Measurements from ENCODE around the gene WNT7A. TPM values are rescaled to one million over a fixed set of nuclear protein-coding genes. Genes with fewer than 3 reads are reported as not detected.

The WNT7A gene
- polyA plus RNA-seq, 1 of the 3 experiments (the other 2 are of a cell fraction): not detected

DNA sequence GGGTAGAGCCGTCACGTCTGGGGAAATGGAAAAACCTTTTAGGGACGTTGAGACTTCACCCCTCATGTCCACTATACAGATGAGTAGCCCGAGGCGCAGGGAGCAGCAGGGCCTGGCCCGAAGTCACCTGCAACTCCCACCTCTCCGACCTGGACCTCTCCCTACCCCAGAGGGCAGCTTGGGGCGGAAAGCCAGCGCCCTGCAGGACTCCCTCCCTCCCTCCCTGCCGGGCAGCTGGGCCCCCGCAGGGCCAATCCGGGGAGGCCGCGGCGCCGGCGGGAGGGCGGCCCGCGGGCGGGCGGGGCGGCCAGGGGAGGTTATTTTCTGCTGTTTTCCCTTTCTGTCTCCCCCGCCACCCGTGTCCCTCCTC, 2.0 kb downstream of the WNT7A start (continued):
- TF ChIP-seq EP300 (IDR thresholded peaks at IDR 0.05; ENCODE audit: borderline replicate concordance in 1 of 2, low read depth in 1 of 2, low read length in 1 of 2): no peak
- no peak for TF ChIP-seq NRF1 (IDR thresholded peaks at IDR 0.05; ENCODE audit: low read depth, low read length)
- TF ChIP-seq, protein P1, sequence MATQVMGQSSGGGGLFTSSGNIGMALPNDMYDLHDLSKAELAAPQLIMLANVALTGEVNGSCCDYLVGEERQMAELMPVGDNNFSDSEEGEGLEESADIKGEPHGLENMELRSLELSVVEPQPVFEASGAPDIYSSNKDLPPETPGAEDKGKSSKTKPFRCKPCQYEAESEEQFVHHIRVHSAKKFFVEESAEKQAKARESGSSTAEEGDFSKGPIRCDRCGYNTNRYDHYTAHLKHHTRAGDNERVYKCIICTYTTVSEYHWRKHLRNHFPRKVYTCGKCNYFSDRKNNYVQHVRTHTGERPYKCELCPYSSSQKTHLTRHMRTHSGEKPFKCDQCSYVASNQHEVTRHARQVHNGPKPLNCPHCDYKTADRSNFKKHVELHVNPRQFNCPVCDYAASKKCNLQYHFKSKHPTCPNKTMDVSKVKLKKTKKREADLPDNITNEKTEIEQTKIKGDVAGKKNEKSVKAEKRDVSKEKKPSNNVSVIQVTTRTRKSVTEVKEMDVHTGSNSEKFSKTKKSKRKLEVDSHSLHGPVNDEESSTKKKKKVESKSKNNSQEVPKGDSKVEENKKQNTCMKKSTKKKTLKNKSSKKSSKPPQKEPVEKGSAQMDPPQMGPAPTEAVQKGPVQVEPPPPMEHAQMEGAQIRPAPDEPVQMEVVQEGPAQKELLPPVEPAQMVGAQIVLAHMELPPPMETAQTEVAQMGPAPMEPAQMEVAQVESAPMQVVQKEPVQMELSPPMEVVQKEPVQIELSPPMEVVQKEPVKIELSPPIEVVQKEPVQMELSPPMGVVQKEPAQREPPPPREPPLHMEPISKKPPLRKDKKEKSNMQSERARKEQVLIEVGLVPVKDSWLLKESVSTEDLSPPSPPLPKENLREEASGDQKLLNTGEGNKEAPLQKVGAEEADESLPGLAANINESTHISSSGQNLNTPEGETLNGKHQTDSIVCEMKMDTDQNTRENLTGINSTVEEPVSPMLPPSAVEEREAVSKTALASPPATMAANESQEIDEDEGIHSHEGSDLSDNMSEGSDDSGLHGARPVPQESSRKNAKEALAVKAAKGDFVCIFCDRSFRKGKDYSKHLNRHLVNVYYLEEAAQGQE (IDR thresholded peaks at IDR 0.05; ENCODE audit: low read depth, low read length): no peak
- TF ChIP-seq CHD2 (IDR thresholded peaks at IDR 0.05; ENCODE audit: low read length, partially characterized antibody): no peak
- TF ChIP-seq YY1 (IDR thresholded peaks at IDR 0.05; ENCODE audit: low read depth): no peak
- no peak for TF ChIP-seq MXI1 (IDR thresholded peaks at IDR 0.05; ENCODE audit: low read depth, low read length)
- no peak for TF ChIP-seq RXRA (IDR thresholded peaks at IDR 0.05; ENCODE audit: borderline replicate concordance, low read depth)
- no peak for TF ChIP-seq RFX5 (IDR thresholded peaks at IDR 0.05; ENCODE audit: low read length)

DNA sequence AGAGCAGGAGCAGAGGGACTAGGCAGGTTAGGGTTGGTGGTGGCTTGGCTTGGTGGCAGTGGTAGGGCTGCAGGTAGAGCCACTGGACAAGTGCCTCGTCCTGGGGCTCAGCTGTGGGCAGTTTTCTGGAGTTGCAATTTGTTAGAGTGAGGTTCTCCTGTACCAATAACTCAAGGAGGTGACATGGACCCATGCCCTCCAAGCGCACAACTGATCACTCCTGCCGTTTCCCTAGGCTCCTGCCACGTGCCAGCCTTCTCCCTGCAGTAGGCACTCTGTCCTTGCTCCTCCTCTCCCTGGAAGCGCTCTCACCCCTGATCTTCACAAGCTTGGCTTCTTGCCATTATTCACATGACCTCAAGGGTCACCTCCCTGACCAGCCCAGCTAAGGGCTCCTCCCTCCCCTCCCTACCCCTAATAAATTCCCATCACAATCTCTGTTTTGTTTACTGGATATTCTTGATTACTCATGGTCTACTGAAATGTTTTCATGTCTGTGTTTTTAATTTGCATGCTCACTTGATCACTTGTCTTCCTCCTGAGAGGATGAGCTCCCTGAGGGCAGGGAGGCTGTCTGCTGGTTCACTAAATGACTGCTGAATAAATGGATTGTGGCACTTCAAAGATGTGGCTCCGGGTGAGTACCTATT, 3.3 kb downstream of the WNT7A start:
- WGBS (ENCODE audit: low lambda C conversion rate): 42% methylated on average over 6 of the region's 6 CpGs
- Histone ChIP-seq H3K27me3 (ENCODE audit: insufficient read depth) (peaks cover 33% of the 10 kb centered on the region), H3K36me3 (replicated peaks in 1 of 2; ENCODE audit: control insufficient read depth in 1 of 2, insufficient read depth in 2 of 2, low read length in 1 of 2) (no peaks in the 10 kb centered on the region), H3K4me2 (no peak overlapping the region), H3K4me3 (ENCODE audit: low read depth in 2 of 2, low read length in 1 of 2) (no peak overlapping the region), H3K9me3 (no peaks in the 10 kb centered on the region), H3K9me2 (no peaks in the 10 kb centered on the region), H4K20me1 (ENCODE audit: insufficient read depth) (no peaks in the 10 kb centered on the region), H3K4me1 (ENCODE audit: control insufficient read depth in 1 of 2, insufficient read depth in 2 of 2, low read depth in 1 of 2, low read length in 1 of 2) (peaks cover 0 to 16% of the 10 kb centered on the region in 2 experiments; a peak in 1 of 4 replicates), H3K79me2 (ENCODE audit: insufficient read depth) (no peaks in the 10 kb centered on the region), H2AFZ (ENCODE audit: low read depth) (no peak overlapping the region), H3F3A (replicated peaks; ENCODE audit: insufficient read depth) (no peaks in the 10 kb centered on the region), H3K27ac (ENCODE audit: low read depth in 2 of 2, low read length in 1 of 2) (no peak overlapping the region), H3K9ac (no peak overlapping the region)
- ChIA-PET CTCF (interaction anchor here (0.6 to 18.8 kb wide), 5 partner anchors 9 to 380 kb away, joined by 3 to 979 read pairs (median 3); no protein-coding TSS in a partner anchor), POLR2A (no interaction called here)
- TF ChIP-seq RFX5 (IDR thresholded peaks at IDR 0.05; ENCODE audit: low read length): no peak
- no peak for TF ChIP-seq EZH2phosphoT487 (IDR thresholded peaks at IDR 0.05; ENCODE audit: borderline replicate concordance, low read depth)
- no peak for TF ChIP-seq FOSL2 (IDR thresholded peaks at IDR 0.05; ENCODE audit: borderline replicate concordance, low read depth)
- TF ChIP-seq, protein P2, sequence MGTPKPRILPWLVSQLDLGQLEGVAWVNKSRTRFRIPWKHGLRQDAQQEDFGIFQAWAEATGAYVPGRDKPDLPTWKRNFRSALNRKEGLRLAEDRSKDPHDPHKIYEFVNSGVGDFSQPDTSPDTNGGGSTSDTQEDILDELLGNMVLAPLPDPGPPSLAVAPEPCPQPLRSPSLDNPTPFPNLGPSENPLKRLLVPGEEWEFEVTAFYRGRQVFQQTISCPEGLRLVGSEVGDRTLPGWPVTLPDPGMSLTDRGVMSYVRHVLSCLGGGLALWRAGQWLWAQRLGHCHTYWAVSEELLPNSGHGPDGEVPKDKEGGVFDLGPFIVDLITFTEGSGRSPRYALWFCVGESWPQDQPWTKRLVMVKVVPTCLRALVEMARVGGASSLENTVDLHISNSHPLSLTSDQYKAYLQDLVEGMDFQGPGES (IDR thresholded peaks at IDR 0.05; ENCODE audit: low read depth, low read length): no peak
- TF ChIP-seq, protein P3, sequence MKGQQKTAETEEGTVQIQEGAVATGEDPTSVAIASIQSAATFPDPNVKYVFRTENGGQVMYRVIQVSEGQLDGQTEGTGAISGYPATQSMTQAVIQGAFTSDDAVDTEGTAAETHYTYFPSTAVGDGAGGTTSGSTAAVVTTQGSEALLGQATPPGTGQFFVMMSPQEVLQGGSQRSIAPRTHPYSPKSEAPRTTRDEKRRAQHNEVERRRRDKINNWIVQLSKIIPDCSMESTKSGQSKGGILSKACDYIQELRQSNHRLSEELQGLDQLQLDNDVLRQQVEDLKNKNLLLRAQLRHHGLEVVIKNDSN (IDR thresholded peaks at IDR 0.05; ENCODE audit: borderline replicate concordance, low read depth): no peak
- TF ChIP-seq, protein P4, sequence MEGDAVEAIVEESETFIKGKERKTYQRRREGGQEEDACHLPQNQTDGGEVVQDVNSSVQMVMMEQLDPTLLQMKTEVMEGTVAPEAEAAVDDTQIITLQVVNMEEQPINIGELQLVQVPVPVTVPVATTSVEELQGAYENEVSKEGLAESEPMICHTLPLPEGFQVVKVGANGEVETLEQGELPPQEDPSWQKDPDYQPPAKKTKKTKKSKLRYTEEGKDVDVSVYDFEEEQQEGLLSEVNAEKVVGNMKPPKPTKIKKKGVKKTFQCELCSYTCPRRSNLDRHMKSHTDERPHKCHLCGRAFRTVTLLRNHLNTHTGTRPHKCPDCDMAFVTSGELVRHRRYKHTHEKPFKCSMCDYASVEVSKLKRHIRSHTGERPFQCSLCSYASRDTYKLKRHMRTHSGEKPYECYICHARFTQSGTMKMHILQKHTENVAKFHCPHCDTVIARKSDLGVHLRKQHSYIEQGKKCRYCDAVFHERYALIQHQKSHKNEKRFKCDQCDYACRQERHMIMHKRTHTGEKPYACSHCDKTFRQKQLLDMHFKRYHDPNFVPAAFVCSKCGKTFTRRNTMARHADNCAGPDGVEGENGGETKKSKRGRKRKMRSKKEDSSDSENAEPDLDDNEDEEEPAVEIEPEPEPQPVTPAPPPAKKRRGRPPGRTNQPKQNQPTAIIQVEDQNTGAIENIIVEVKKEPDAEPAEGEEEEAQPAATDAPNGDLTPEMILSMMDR (IDR thresholded peaks at IDR 0.05): no peak
- TF ChIP-seq TEAD4 (IDR thresholded peaks at IDR 0.05; ENCODE audit: borderline replicate concordance, insufficient read depth): no peak
- no peak for TF ChIP-seq MXI1 (IDR thresholded peaks at IDR 0.05; ENCODE audit: low read depth, low read length)
- no peak for TF ChIP-seq JUND (IDR thresholded peaks at IDR 0.05)
- no peak for TF ChIP-seq CHD2 (IDR thresholded peaks at IDR 0.05; ENCODE audit: low read length, partially characterized antibody)
- no peak for TF ChIP-seq TAF1 (IDR thresholded peaks at IDR 0.05; ENCODE audit: borderline replicate concordance, low read depth, low read length)
- TF ChIP-seq GABPA (IDR thresholded peaks at IDR 0.05; ENCODE audit: low read depth): no peak
- no peak for TF ChIP-seq FOXM1 (IDR thresholded peaks at IDR 0.05; ENCODE audit: low read depth)
- TF ChIP-seq EP300 (IDR thresholded peaks at IDR 0.05; ENCODE audit: borderline replicate concordance in 1 of 2, low read depth in 1 of 2, low read length in 1 of 2): no peak
- no peak for TF ChIP-seq POLR2AphosphoS5 (IDR thresholded peaks at IDR 0.05; ENCODE audit: low read depth, low read length)
- no peak for TF ChIP-seq FOXJ3 (CRISPR knock-in tag; IDR thresholded peaks at IDR 0.05)
- TF ChIP-seq, protein P5, sequence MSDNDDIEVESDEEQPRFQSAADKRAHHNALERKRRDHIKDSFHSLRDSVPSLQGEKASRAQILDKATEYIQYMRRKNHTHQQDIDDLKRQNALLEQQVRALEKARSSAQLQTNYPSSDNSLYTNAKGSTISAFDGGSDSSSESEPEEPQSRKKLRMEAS (IDR thresholded peaks at IDR 0.05; ENCODE audit: low read depth): no peak
- TF ChIP-seq RCOR1 (IDR thresholded peaks at IDR 0.05; ENCODE audit: low read length): no peak
- DNase-seq: no peak

Measured in SK-N-SH (cell line).